Measurements from ENCODE around the gene CDKN1B.

DNA sequence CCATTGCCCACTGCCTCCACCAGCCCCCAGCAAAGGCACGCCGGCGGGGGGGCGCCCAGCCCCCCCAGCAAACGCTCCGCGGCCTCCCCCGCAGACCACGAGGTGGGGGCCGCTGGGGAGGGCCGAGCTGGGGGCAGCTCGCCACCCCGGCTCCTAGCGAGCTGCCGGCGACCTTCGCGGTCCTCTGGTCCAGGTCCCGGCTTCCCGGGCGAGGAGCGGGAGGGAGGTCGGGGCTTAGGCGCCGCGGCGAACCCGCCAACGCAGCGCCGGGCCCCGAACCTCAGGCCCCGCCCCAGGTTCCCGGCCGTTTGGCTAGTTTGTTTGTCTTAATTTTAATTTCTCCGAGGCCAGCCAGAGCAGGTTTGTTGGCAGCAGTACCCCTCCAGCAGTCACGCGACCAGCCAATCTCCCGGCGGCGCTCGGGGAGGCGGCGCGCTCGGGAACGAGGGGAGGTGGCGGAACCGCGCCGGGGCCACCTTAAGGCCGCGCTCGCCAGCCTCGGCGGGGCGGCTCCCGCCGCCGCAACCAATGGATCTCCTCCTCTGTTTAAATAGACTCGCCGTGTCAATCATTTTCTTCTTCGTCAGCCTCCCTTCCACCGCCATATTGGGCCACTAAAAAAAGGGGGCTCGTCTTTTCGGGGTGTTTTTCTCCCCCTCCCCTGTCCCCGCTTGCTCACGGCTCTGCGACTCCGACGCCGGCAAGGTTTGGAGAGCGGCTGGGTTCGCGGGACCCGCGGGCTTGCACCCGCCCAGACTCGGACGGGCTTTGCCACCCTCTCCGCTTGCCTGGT, at the start of gene CDKN1B:
- TF ChIP-seq YY1 (IDR thresholded peaks at IDR 0.05; ENCODE audit: insufficient read depth, insufficient read length) (peak; percentile 76), ZNF274 (IDR thresholded peaks at IDR 0.05; ENCODE audit: low read depth, low read length) (no peak), SUZ12 (IDR thresholded peaks at IDR 0.05; ENCODE audit: extremely low read depth, insufficient read depth, insufficient read length) (no peak)

Measured in NT2/D1 (cell line).